Naive thymus-derived CD4-positive, alpha-beta T cell (primary cell): ENCODE data around the gene ADGRG1. TPM values are rescaled to one million over a fixed set of nuclear protein-coding genes. Genes with fewer than 3 reads are reported as not detected.

Experiments used
- ATAC-seq: fragments of 150-1000 bp; cut with Tn5 transposase; 2 replicates; pipeline ENCODE4 v1.10.0; 2021; ENCODE audit warnings: mild to moderate bottlenecking, moderate library complexity
- CTCF ChIA-PET: fragments of 350-600 bp; sonication (Branson Sonifier 250); formaldehyde crosslinking; loops from one replicate; lab custom pipeline; 2021; ENCODE audit warnings: antibody characterized with exemption; lab: Charles Lee
- POLR2A ChIA-PET: fragments of 350-600 bp; sonication (Branson Sonifier 250); formaldehyde crosslinking; loops from one replicate; lab custom pipeline; 2021; ENCODE audit warnings: antibody characterized with exemption, inconsistent platforms; lab: Charles Lee
- DNase-seq, 9 donors: peaks; one replicate each; pipeline versions ENCODE4 v3.0.0 to v3.0.0-alpha.2; 2020 to 2022; ENCODE audit warnings: mixed read lengths in 1 of 9
- H3K27ac ChIP-seq: one replicate; pipeline ENCODE4 v1.7.0; 2013; ENCODE audit warnings: mild to moderate bottlenecking, low read depth, low read length, moderate library complexity
- H3K27me3 ChIP-seq, 2 donors: one replicate each; pipeline ENCODE4 v1.7.0; 2013; ENCODE audit warnings: low read length in 2 of 2, mild to moderate bottlenecking in 2 of 2, moderate library complexity in 2 of 2; ENCODE audit not compliant: control insufficient read depth in 2 of 2, insufficient read depth in 2 of 2
- H3K36me3 ChIP-seq, 3 experiments: 1 replicate in 2 of 3; 2 replicates in 1 of 3; pipeline ENCODE4 v1.7.0; 2013; ENCODE audit warnings: low read length in 3 of 3, mild to moderate bottlenecking in 3 of 3, moderate library complexity in 1 of 3; ENCODE audit not compliant: insufficient read depth in 3 of 3, control insufficient read depth in 2 of 3
- H3K4me1 ChIP-seq, 2 donors: one replicate each; pipeline ENCODE4 v1.7.0; 2013; ENCODE audit warnings: low read length in 2 of 2, mild to moderate bottlenecking in 2 of 2, moderate library complexity in 1 of 2; ENCODE audit not compliant: control insufficient read depth in 2 of 2, insufficient read depth in 2 of 2
- H3K4me3 ChIP-seq: 2 replicates; pipeline ENCODE4 v1.7.0; 2013; ENCODE audit warnings: mild to moderate bottlenecking, low read length
- H3K9me3 ChIP-seq, 3 experiments: 1 replicate in 2 of 3; 2 replicates in 1 of 3; pipeline ENCODE4 v1.7.0; 2013; ENCODE audit warnings: low read length in 3 of 3; ENCODE audit not compliant: control insufficient read depth in 2 of 3
- H3K27ac Mint-ChIP-seq, 9 donors: one replicate each; pipeline ENCODE4 v1.8.0; 2020 to 2022; ENCODE audit warnings: mixed read lengths in 9 of 9, mild to moderate bottlenecking in 8 of 9, moderate library complexity in 5 of 9, inconsistent platforms in 2 of 9
- H3K27me3 Mint-ChIP-seq, 5 donors: one replicate each; pipeline ENCODE4 v1.8.0; 2021 to 2022; ENCODE audit warnings: mixed read lengths in 5 of 5, mild to moderate bottlenecking in 1 of 5
- H3K36me3 Mint-ChIP-seq, 5 donors: one replicate each; pipeline ENCODE4 v1.8.0; 2020 to 2022; ENCODE audit warnings: mixed read lengths in 5 of 5, mild to moderate bottlenecking in 3 of 5, inconsistent platforms in 1 of 5
- H3K4me1 Mint-ChIP-seq, 7 donors: one replicate each; pipeline ENCODE4 v1.8.0; 2020 to 2022; ENCODE audit warnings: mixed read lengths in 7 of 7, mild to moderate bottlenecking in 3 of 7, inconsistent platforms in 1 of 7
- H3K4me3 Mint-ChIP-seq, 10 donors: one replicate each; pipeline ENCODE4 v1.8.0; 2020 to 2022; ENCODE audit warnings: mild to moderate bottlenecking in 10 of 10, mixed read lengths in 10 of 10, moderate library complexity in 6 of 10, inconsistent platforms in 2 of 10
- H3K9me3 Mint-ChIP-seq, 11 donors: one replicate each; pipeline ENCODE4 v1.8.0; 2020 to 2022; ENCODE audit warnings: mixed read lengths in 11 of 11, mild to moderate bottlenecking in 4 of 11, inconsistent platforms in 1 of 11, moderate library complexity in 1 of 11
- intact Hi-C, 2 donors: fragments of 100-400 bp; cut with micrococcal nuclease; formaldehyde crosslinking; loops; one replicate each; pipeline ENCODE4 v1.15.1; 2023
- polyA plus RNA-seq, 2 donors: library from polyadenylated mRNA; unstranded; fragments of 300-500 nt; fragmentation: Illumina TruSeq; gene quantifications; one replicate each; pipeline ENCODE4 v1.2.3, GENCODE V29; 2021
- total RNA-seq, 6 experiments: library from RNA in 5 of 6; stranded (reverse) in 5 of 6; gene quantifications; 1 replicate in 5 of 6; 2 replicates in 1 of 6; pipeline ENCODE4 v1.2.3 and lab custom pipeline; 2021 to 2026

The ADGRG1 gene
- total RNA-seq, result 10 to 100 TPM in 2 of 5 experiments, 1 to 10 TPM in 2, under 1 TPM in 1; 0.67 to 96.0 (median 5.0) TPM
- polyA plus RNA-seq, result under 1 TPM; 0.07 to 0.67 TPM
- 0.94 reads per million for total RNA-seq (lab: John Stamatoyannopoulos, UW)

- H3K27me3 Mint-ChIP-seq, result peaks cover 14 to 30% (median 22%) of the 10 kb centered on the region in 5 donors
- no peak within 1 kb of the TSS for H3K27ac ChIP-seq
- peaks cover 0 to 16% (median 8%) of the 10 kb centered on the region in 7 donors for H3K4me1 Mint-ChIP-seq
- intact Hi-C loops, result no loop called here
- no peaks in the 10 kb centered on the region for H3K9me3 Mint-ChIP-seq
- H3K36me3 Mint-ChIP-seq, result no peaks in the 10 kb centered on the region
- DNase-seq (peak in 1 of 9 donors; percentile 62), ATAC-seq (peak; percentile 72)
- POLR2A ChIA-PET, result no interaction called here
- H3K4me3 ChIP-seq, result peak within 1 kb of the TSS; percentile 26
- no peaks in the 10 kb centered on the region for H3K4me1 ChIP-seq
- no peaks in the 10 kb centered on the region for H3K36me3 ChIP-seq
- CTCF ChIA-PET, result no interaction called here
- H3K27me3 ChIP-seq, result peaks cover 0 to 4% of the 10 kb centered on the region in 2 donors
- H3K9me3 ChIP-seq, result no peaks in the 10 kb centered on the region
- H3K4me3 Mint-ChIP-seq, result peak within 1 kb of the TSS in 2 of 10 donors; percentile 36 to 64
- peak within 1 kb of the TSS in 1 of 9 donors; percentile 54 for H3K27ac Mint-ChIP-seq
Observed at GRCh38 chr16:57628008-57628781, at the start of gene ADGRG1. TSS of gene ADGRG1 (plus strand) at chr16:57628630. CDS start at chr16:57650288, 21,658 bp downstream.

GRCh38 chr16:57579361-57579665, 49.1 kb upstream of the ADGRG1 start:
- Mint-ChIP-seq H3K27me3 (peaks cover 0 to 6% (median 4%) of the 10 kb centered on the region in 5 donors), H3K4me1 (peaks cover 0 to 43% (median 6%) of the 10 kb centered on the region in 7 donors), H3K4me3 (no peak overlapping the region), H3K36me3 (peaks cover 0 to 7% (median 0%) of the 10 kb centered on the region in 5 donors), H3K9me3 (no peaks in the 10 kb centered on the region), H3K27ac (peak overlapping the region in 3 of 9 donors; percentile 7 to 96 (median 12))
- ChIA-PET POLR2A (no interaction called here), CTCF (interaction anchor here (0.6 to 1.5 kb wide), 2 partner anchors 70 to 194 kb away, joined by 3 to 4 read pairs; no protein-coding TSS in a partner anchor)
- intact Hi-C loops, result loop anchor here (5.0 to 10.0 kb wide), 3 partner anchors 158 to 1178 kb away; partner anchors contain the start of gene KATNB1 (in 1 of the 2)
- Histone ChIP-seq H3K27ac (no peak overlapping the region), H3K4me3 (no peak overlapping the region), H3K36me3 (no peaks in the 10 kb centered on the region), H3K4me1 (peaks cover 0 to 44% of the 10 kb centered on the region in 2 donors), H3K9me3 (no peaks in the 10 kb centered on the region), H3K27me3 (no peaks in the 10 kb centered on the region)
- DNase-seq (no peak), ATAC-seq (no peak)

GRCh38 chr16:57585051-57585687, 43.3 kb upstream of the ADGRG1 start:
- no peak overlapping the region for H3K27ac Mint-ChIP-seq
- ATAC-seq (no peak), DNase-seq (no peak)
- H3K27me3 ChIP-seq, result no peaks in the 10 kb centered on the region
- no peak overlapping the region for H3K27ac ChIP-seq
- peaks cover 0 to 20% (median 0%) of the 10 kb centered on the region in 7 donors for H3K4me1 Mint-ChIP-seq
- H3K4me3 Mint-ChIP-seq, result peak overlapping the region in 1 of 10 donors; percentile 8
- peaks cover 0 to 5% (median 0%) of the 10 kb centered on the region in 5 donors for H3K27me3 Mint-ChIP-seq
- H3K4me3 ChIP-seq, result no peak overlapping the region
- intact Hi-C loops, result no loop called here
- POLR2A ChIA-PET, result no interaction called here
- H3K36me3 Mint-ChIP-seq, result peaks cover 0 to 3% (median 0%) of the 10 kb centered on the region in 5 donors
- H3K9me3 ChIP-seq, result no peaks in the 10 kb centered on the region
- CTCF ChIA-PET, result interaction anchor here (0.8 kb wide), 1 partner anchor 8 kb away, joined by 3 read pairs; no protein-coding TSS in a partner anchor
- H3K4me1 ChIP-seq, result peaks cover 0 to 18% of the 10 kb centered on the region in 2 donors
- H3K36me3 ChIP-seq, result no peaks in the 10 kb centered on the region
- no peaks in the 10 kb centered on the region for H3K9me3 Mint-ChIP-seq

- Histone ChIP-seq H3K4me1 (peaks cover 27 to 47% of the 10 kb centered on the region in 2 donors), H3K9me3 (no peaks in the 10 kb centered on the region), H3K4me3 (no peak overlapping the region), H3K36me3 (no peaks in the 10 kb centered on the region), H3K27ac (no peak overlapping the region), H3K27me3 (no peaks in the 10 kb centered on the region)
- H3K4me3 Mint-ChIP-seq, result no peak overlapping the region
- ChIA-PET POLR2A (interaction anchor here (0.6 kb wide), 1 partner anchor 12 kb away, joined by 3 read pairs; no protein-coding TSS in a partner anchor), CTCF (interaction anchor here (6.1 kb wide), 1 partner anchor 59 kb away, joined by 53 read pairs; no protein-coding TSS in a partner anchor)
- peaks cover 24 to 52% (median 32%) of the 10 kb centered on the region in 7 donors for H3K4me1 Mint-ChIP-seq
- intact Hi-C loops, result no loop called here
- H3K27ac Mint-ChIP-seq, result peak overlapping the region in 1 of 9 donors; percentile 14
- H3K9me3 Mint-ChIP-seq, result peaks cover 0 to 5% (median 0%) of the 10 kb centered on the region in 11 donors
- ATAC-seq (no peak), DNase-seq (no peak)
- H3K36me3 Mint-ChIP-seq, result peaks cover 0 to 11% (median 0%) of the 10 kb centered on the region in 5 donors
- H3K27me3 Mint-ChIP-seq, result peaks cover 0 to 2% (median 0%) of the 10 kb centered on the region in 5 donors
Observed at GRCh38 chr16:57588831-57589230, 39.6 kb upstream of the ADGRG1 start.

GRCh38 chr16:57589374-57589773, 39.1 kb upstream of the ADGRG1 start:
- CTCF ChIA-PET, result interaction anchor here (6.1 kb wide), 1 partner anchor 59 kb away, joined by 53 read pairs; no protein-coding TSS in a partner anchor
- Histone ChIP-seq H3K27ac (no peak overlapping the region), H3K27me3 (no peaks in the 10 kb centered on the region), H3K4me1 (peaks cover 27 to 47% of the 10 kb centered on the region in 2 donors), H3K9me3 (no peaks in the 10 kb centered on the region), H3K4me3 (no peak overlapping the region), H3K36me3 (no peaks in the 10 kb centered on the region)
- POLR2A ChIA-PET, result interaction anchor here (0.6 kb wide), 2 partner anchors 12 to 55 kb away, joined by 3 to 4 read pairs; no protein-coding TSS in a partner anchor
- Mint-ChIP-seq H3K36me3 (peaks cover 0 to 11% (median 0%) of the 10 kb centered on the region in 5 donors), H3K27ac (no peak overlapping the region), H3K9me3 (peaks cover 0 to 5% (median 0%) of the 10 kb centered on the region in 11 donors), H3K4me3 (no peak overlapping the region), H3K27me3 (peaks cover 0 to 2% (median 0%) of the 10 kb centered on the region in 5 donors), H3K4me1 (peaks cover 24 to 50% (median 35%) of the 10 kb centered on the region in 7 donors)
- ATAC-seq, result no peak
- intact Hi-C loops, result no loop called here
- no peak for DNase-seq

GRCh38 chr16:57590654-57591085, 37.8 kb upstream of the ADGRG1 start:
- Histone ChIP-seq H3K27ac (no peak overlapping the region), H3K4me1 (peaks cover 27 to 47% of the 10 kb centered on the region in 2 donors), H3K36me3 (no peaks in the 10 kb centered on the region), H3K4me3 (no peak overlapping the region), H3K27me3 (no peaks in the 10 kb centered on the region), H3K9me3 (peaks cover 0 to 3% (median 0%) of the 10 kb centered on the region in 3 experiments)
- peak in 1 of 9 donors; percentile 1 for DNase-seq
- peaks cover 0 to 2% (median 0%) of the 10 kb centered on the region in 5 donors for H3K27me3 Mint-ChIP-seq
- peak overlapping the region in 2 of 9 donors; percentile 45 to 92 for H3K27ac Mint-ChIP-seq
- H3K4me1 Mint-ChIP-seq, result peaks cover 26 to 43% (median 38%) of the 10 kb centered on the region in 7 donors
- H3K36me3 Mint-ChIP-seq, result peaks cover 2 to 16% (median 3%) of the 10 kb centered on the region in 5 donors
- intact Hi-C loops, result loop anchor here (1.0 to 5.0 kb wide), 7 partner anchors 14 to 412 kb away; partner anchors contain the start of genes KATNB1 (in 1 of the 2), USB1 (in 1 of the 2) and ZNF319 (in 1 of the 2)
- peaks cover 0 to 9% (median 3%) of the 10 kb centered on the region in 11 donors for H3K9me3 Mint-ChIP-seq
- ChIA-PET POLR2A (interaction anchor here (0.7 kb wide), 1 partner anchor 9 kb away, joined by 3 read pairs; no protein-coding TSS in a partner anchor), CTCF (interaction anchor here (0.7 to 6.1 kb wide), 6 partner anchors 9 to 58 kb away, joined by 3 to 53 read pairs (median 6); no protein-coding TSS in a partner anchor)
- peak overlapping the region in 2 of 10 donors; percentile 36 to 57 for H3K4me3 Mint-ChIP-seq
- no peak for ATAC-seq
